HCT116 (cell line): Measurements from ENCODE around the gene NBEAL2.

ENCODE experiments used
- CTCF ChIP-seq, 3 experiments: fragments of 200-600 bp in 1 of 3; sonication (generic) in 1 of 3; IDR thresholded peaks in 2 of 3; conservative IDR thresholded peaks in 1 of 3; 2 replicates each; pipeline ENCODE4 v1.5.1; 2012 to 2017; ENCODE audit warnings: low read depth in 2 of 3, low read length in 2 of 3, antibody characterized with exemption in 1 of 3, borderline replicate concordance in 1 of 3, control low read depth in 1 of 3, mild to moderate bottlenecking in 1 of 3, mixed read lengths in 1 of 3, mixed run types in 1 of 3, moderate library complexity in 1 of 3; ENCODE audit not compliant: insufficient read depth in 1 of 3
- SIN3A ChIP-seq: IDR thresholded peaks from 2 replicates; pipeline ENCODE4 v1.6.1; 2012; ENCODE audit warnings: low read depth
- ZFX ChIP-seq: fragments of 450-650 bp; IDR thresholded peaks from 2 replicates; pipeline ENCODE4 v1.6.1; 2017

- TF ChIP-seq CTCF (IDR thresholded peaks at IDR 0.05 in 2 of 3, conservative IDR thresholded peaks at IDR 0.05 in 1 of 3; ENCODE audit: borderline replicate concordance in 1 of 3, insufficient read depth in 1 of 3, low read depth in 2 of 3, low read length in 2 of 3) (no peak), ZFX (no peak), SIN3A (no peak)
Observed at GRCh38 chr3:46974421-46975171, 4.9 kb upstream of the NBEAL2 start.
